ENCODE measurements around the gene OSBPL6. TPM values are rescaled to one million over a fixed set of nuclear protein-coding genes. Genes with fewer than 3 reads are reported as not detected.

OSBPL6 gene
- total RNA-seq, 1 donor from 2014 or later: 14.0 TPM

- Mint-ChIP-seq H3K9me3 (no peaks in the 10 kb centered on the region), H3K4me1 (peaks cover under 1% of the 10 kb centered on the region), H3K27ac (no peak overlapping the region), H3K4me3 (no peak overlapping the region), H3K36me3 (no peaks in the 10 kb centered on the region), H3K27me3 (ENCODE audit: insufficient read depth, low read depth) (no peaks in the 10 kb centered on the region)
- H3K4me3 ChIP-seq: no peak overlapping the region
- H3K4me2 ChIP-seq: no peak overlapping the region
- H3K27ac ChIP-seq: no peak overlapping the region
- H3K9me3 ChIP-seq (ENCODE audit: low read depth): no peaks in the 10 kb centered on the region
- H2AFZ ChIP-seq (replicated peaks): no peak overlapping the region
- no peaks in the 10 kb centered on the region for H3F3A ChIP-seq (ENCODE audit: low read depth)
- no peaks in the 10 kb centered on the region for H3K36me3 ChIP-seq
- TF ChIP-seq EZH2 (IDR thresholded peaks at IDR 0.05): no peak
- no peaks in the 10 kb centered on the region for H3K27me3 ChIP-seq
- no peaks in the 10 kb centered on the region for H3K4me1 ChIP-seq
- H3K9ac ChIP-seq: no peak overlapping the region
- no peaks in the 10 kb centered on the region for H3K79me2 ChIP-seq (ENCODE audit: low read depth)
- no peak for DNase-seq (ENCODE audit: low spot score)
- H4K20me1 ChIP-seq (ENCODE audit: low read depth): no peaks in the 10 kb centered on the region
These were observed 104.5 kb downstream of the OSBPL6 start for GRCh38 chr2:178298785-178299212.

- Mint-ChIP-seq H3K36me3 (no peaks in the 10 kb centered on the region), H3K9me3 (no peaks in the 10 kb centered on the region), H3K27ac (no peak overlapping the region), H3K4me3 (no peak overlapping the region), H3K4me1 (peaks cover 4% of the 10 kb centered on the region), H3K27me3 (ENCODE audit: insufficient read depth, low read depth) (no peaks in the 10 kb centered on the region)
- H3K79me2 ChIP-seq (ENCODE audit: low read depth): no peaks in the 10 kb centered on the region
- no peak overlapping the region for H2AFZ ChIP-seq (replicated peaks)
- H3F3A ChIP-seq (ENCODE audit: low read depth): no peaks in the 10 kb centered on the region
- H3K27ac ChIP-seq: no peak overlapping the region
- DNase-seq (ENCODE audit: low spot score): no peak
- H3K4me1 ChIP-seq: peaks cover 3% of the 10 kb centered on the region
- H3K4me2 ChIP-seq: no peak overlapping the region
- H3K9ac ChIP-seq: no peak overlapping the region
- no peaks in the 10 kb centered on the region for H4K20me1 ChIP-seq (ENCODE audit: low read depth)
- no peaks in the 10 kb centered on the region for H3K9me3 ChIP-seq (ENCODE audit: low read depth)
- H3K36me3 ChIP-seq: no peaks in the 10 kb centered on the region
- no peak overlapping the region for H3K4me3 ChIP-seq
- TF ChIP-seq EZH2phosphoT487 (IDR thresholded peaks at IDR 0.05): no peak
- TF ChIP-seq EZH2 (IDR thresholded peaks at IDR 0.05): no peak
- TF ChIP-seq CTCF (IDR thresholded peaks at IDR 0.05): no peak
- H3K27me3 ChIP-seq: no peaks in the 10 kb centered on the region
These were observed 107.4 kb downstream of the OSBPL6 start for GRCh38 chr2:178301649-178302238.

GRCh38 chr2:178304333-178304732 is 110.0 kb downstream of the OSBPL6 start:
- Histone ChIP-seq H3K4me1 (peaks cover 3% of the 10 kb centered on the region), H3K4me2 (no peak overlapping the region), H3K36me3 (no peaks in the 10 kb centered on the region), H3K27me3 (no peaks in the 10 kb centered on the region), H3K9me3 (ENCODE audit: low read depth) (no peaks in the 10 kb centered on the region), H3K79me2 (ENCODE audit: low read depth) (no peaks in the 10 kb centered on the region), H2AFZ (replicated peaks) (no peak overlapping the region), H3K27ac (no peak overlapping the region), H3F3A (ENCODE audit: low read depth) (no peaks in the 10 kb centered on the region), H3K4me3 (no peak overlapping the region), H4K20me1 (ENCODE audit: low read depth) (no peaks in the 10 kb centered on the region), H3K9ac (no peak overlapping the region)
- Mint-ChIP-seq H3K4me3 (no peak overlapping the region), H3K27ac (no peak overlapping the region), H3K9me3 (no peaks in the 10 kb centered on the region), H3K4me1 (peaks cover 11% of the 10 kb centered on the region), H3K36me3 (no peaks in the 10 kb centered on the region), H3K27me3 (ENCODE audit: insufficient read depth, low read depth) (no peaks in the 10 kb centered on the region)
- TF ChIP-seq EZH2phosphoT487 (IDR thresholded peaks at IDR 0.05) (no peak), EZH2 (IDR thresholded peaks at IDR 0.05) (no peak), CTCF (IDR thresholded peaks at IDR 0.05) (no peak)
- no peak for DNase-seq (ENCODE audit: low spot score)

- H3K79me2 ChIP-seq (ENCODE audit: low read depth): no peaks in the 10 kb centered on the region
- Mint-ChIP-seq H3K27me3 (ENCODE audit: insufficient read depth, low read depth) (no peaks in the 10 kb centered on the region), H3K9me3 (peaks cover 3% of the 10 kb centered on the region), H3K4me1 (peaks cover 11% of the 10 kb centered on the region), H3K36me3 (peaks cover 4% of the 10 kb centered on the region), H3K27ac (no peak overlapping the region), H3K4me3 (no peak overlapping the region)
- no peaks in the 10 kb centered on the region for H3K27me3 ChIP-seq
- no peaks in the 10 kb centered on the region for H3K36me3 ChIP-seq
- H3K9me3 ChIP-seq (ENCODE audit: low read depth): no peaks in the 10 kb centered on the region
- DNase-seq (ENCODE audit: low spot score): peak; percentile 68
- H2AFZ ChIP-seq (replicated peaks): no peak overlapping the region
- no peak overlapping the region for H3K9ac ChIP-seq
- H3K4me2 ChIP-seq: no peak overlapping the region
- no peak for TF ChIP-seq EZH2 (IDR thresholded peaks at IDR 0.05)
- TF ChIP-seq CTCF (IDR thresholded peaks at IDR 0.05): peak; percentile 69
- TF ChIP-seq EZH2phosphoT487 (IDR thresholded peaks at IDR 0.05): no peak
- no peak overlapping the region for H3K27ac ChIP-seq
- H3F3A ChIP-seq (ENCODE audit: low read depth): no peaks in the 10 kb centered on the region
- H3K4me3 ChIP-seq: no peak overlapping the region
- H4K20me1 ChIP-seq (ENCODE audit: low read depth): no peaks in the 10 kb centered on the region
- peaks cover 3% of the 10 kb centered on the region for H3K4me1 ChIP-seq
These were observed 112.2 kb downstream of the OSBPL6 start for GRCh38 chr2:178306352-178307073.

All from neural progenitor cell (in vitro differentiated cells).